Measurements from ENCODE around the gene RFLNA. TPM values are rescaled to one million over a fixed set of nuclear protein-coding genes. Genes with fewer than 3 reads are reported as not detected.

Gene RFLNA
- total RNA-seq, 1 donor from 2014 or later, result not detected

GRCh38 chr12:124356221-124356620, 61.3 kb downstream of the RFLNA start:
- Mint-ChIP-seq H3K4me3 (no peak overlapping the region), H3K36me3 (ENCODE audit: low read depth) (peaks cover 12% of the 10 kb centered on the region)

DNA sequence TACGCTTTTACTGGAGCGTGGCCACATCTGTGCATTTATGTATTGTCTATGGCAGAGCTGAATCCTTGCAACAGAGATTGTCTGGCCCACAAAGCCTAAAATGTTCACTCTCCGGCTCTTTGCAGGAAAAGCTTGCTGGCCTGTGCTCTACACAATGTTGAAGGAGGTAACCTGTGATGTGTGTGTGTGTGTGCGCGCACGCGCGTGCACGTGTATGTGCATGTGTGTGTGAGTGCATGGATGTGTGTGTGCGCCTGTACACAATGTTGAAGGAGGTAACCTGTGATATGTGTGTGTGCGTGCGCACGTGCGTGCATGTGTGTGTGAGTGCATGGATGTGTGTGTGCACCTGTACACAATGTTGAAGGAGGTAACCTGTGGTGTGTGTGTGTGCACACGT, 62.7 kb downstream of the RFLNA start:
- no peaks in the 10 kb centered on the region for H3K27me3 Mint-ChIP-seq (ENCODE audit: insufficient read depth)
- no peak overlapping the region for H3K27ac Mint-ChIP-seq
- H3K4me3 Mint-ChIP-seq, result no peak overlapping the region
- no peaks in the 10 kb centered on the region for H3K9me3 Mint-ChIP-seq
- H3K36me3 Mint-ChIP-seq (ENCODE audit: low read depth), result peaks cover 12% of the 10 kb centered on the region
- intact Hi-C loops (cut with micrococcal nuclease), result no loop called here
- H3K4me1 Mint-ChIP-seq (ENCODE audit: low read depth), result no peaks in the 10 kb centered on the region
- DNase-seq (ENCODE audit: low spot score), result no peak

More at GRCh38 chr12:124356221-124356620, 61.3 kb downstream of the RFLNA start:
- no peaks in the 10 kb centered on the region for H3K4me1 Mint-ChIP-seq (ENCODE audit: low read depth)
- intact Hi-C loops (cut with micrococcal nuclease), result no loop called here
- no peak overlapping the region for H3K27ac Mint-ChIP-seq
- no peaks in the 10 kb centered on the region for H3K27me3 Mint-ChIP-seq (ENCODE audit: insufficient read depth)
- no peaks in the 10 kb centered on the region for H3K9me3 Mint-ChIP-seq
- DNase-seq (ENCODE audit: low spot score), result no peak

DNA sequence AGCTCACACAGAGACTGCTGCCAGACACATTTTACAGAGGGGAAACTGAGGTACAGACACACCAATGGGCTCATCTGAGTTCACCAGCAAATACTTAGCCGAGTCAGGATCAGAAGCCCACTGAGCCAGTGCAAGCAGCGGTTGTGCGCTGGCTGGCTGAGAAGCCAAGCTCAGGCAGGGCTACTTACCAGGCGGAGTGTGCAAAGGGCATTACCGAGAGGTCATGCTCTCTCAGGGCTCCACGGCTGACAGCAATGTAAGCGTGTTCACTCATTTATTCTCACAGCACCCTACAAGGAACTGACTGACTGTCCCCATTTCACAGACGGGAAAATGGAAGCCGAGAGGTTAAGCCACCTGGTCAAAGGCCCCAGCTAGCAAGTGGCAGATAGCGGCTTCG, 63.7 kb downstream of the RFLNA start:
- no peak overlapping the region for H3K4me3 Mint-ChIP-seq
- no peaks in the 10 kb centered on the region for H3K27me3 Mint-ChIP-seq (ENCODE audit: insufficient read depth)
- no peaks in the 10 kb centered on the region for H3K9me3 Mint-ChIP-seq
- no peak overlapping the region for H3K27ac Mint-ChIP-seq
- H3K36me3 Mint-ChIP-seq (ENCODE audit: low read depth), result peaks cover 12% of the 10 kb centered on the region
- DNase-seq (ENCODE audit: low spot score), result no peak
- intact Hi-C loops (cut with micrococcal nuclease), result no loop called here
- H3K4me1 Mint-ChIP-seq (ENCODE audit: low read depth), result no peaks in the 10 kb centered on the region

- H3K9me3 Mint-ChIP-seq, result no peaks in the 10 kb centered on the region
- no peaks in the 10 kb centered on the region for H3K4me1 Mint-ChIP-seq (ENCODE audit: low read depth)
- intact Hi-C loops (cut with micrococcal nuclease), result no loop called here
- H3K27me3 Mint-ChIP-seq (ENCODE audit: insufficient read depth), result no peaks in the 10 kb centered on the region
- no peak for DNase-seq (ENCODE audit: low spot score)
- no peak overlapping the region for H3K4me3 Mint-ChIP-seq
- H3K36me3 Mint-ChIP-seq (ENCODE audit: low read depth), result peaks cover 12% of the 10 kb centered on the region
- H3K27ac Mint-ChIP-seq, result no peak overlapping the region
These were observed 65.0 kb downstream of the RFLNA start for GRCh38 chr12:124359671-124360581.

DNA sequence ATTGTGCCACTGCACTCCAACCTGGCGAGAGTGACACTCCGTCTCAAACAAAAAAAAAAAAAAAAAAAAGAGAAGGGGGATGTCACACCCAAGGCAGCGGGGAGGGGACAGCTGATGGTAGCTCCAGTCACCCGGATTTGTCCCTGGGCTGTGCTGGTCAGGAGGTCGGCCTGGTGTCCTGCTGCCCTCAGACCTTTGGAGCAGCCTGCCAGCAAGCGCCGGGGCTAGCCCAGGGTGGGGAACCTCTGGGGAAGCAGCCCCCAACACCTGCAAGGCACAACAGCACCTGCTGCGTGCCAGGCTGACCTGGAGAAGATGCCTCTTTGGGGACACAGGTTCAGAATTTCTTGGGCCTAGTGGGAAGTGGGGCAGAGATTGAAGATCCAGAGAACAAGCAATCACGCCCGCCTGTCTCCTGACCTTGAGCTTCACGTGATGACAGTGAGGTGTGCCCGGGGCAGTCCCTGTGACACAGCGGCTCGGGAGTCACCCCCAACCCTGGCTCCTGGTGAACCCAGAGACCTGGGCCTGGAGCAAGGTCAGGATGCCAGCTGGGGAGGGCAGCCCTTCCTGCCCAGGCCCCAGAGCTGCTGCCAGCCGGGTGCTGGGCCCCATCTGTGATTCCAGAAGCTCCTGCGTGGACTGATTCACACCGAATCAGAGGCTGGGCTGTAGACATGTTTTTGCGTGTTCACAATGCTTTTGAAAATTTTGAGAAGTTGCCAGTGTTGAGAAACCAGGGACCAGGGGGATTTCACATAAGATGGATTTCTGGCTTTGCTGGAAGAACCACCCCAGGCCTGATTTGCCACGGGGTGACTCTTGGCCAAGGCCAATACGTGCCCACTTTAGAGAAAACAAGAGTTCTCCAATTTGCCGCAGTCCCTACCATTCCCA, 66.4 kb downstream of the RFLNA start:
- no peak overlapping the region for H3K27ac Mint-ChIP-seq
- intact Hi-C loops (cut with micrococcal nuclease), result no loop called here
- no peaks in the 10 kb centered on the region for H3K27me3 Mint-ChIP-seq (ENCODE audit: insufficient read depth)
- no peak for DNase-seq (ENCODE audit: low spot score)
- no peaks in the 10 kb centered on the region for H3K4me1 Mint-ChIP-seq (ENCODE audit: low read depth)
- H3K9me3 Mint-ChIP-seq, result no peaks in the 10 kb centered on the region
- no peak overlapping the region for H3K4me3 Mint-ChIP-seq
- H3K36me3 Mint-ChIP-seq (ENCODE audit: low read depth), result peaks cover 12% of the 10 kb centered on the region

DNA sequence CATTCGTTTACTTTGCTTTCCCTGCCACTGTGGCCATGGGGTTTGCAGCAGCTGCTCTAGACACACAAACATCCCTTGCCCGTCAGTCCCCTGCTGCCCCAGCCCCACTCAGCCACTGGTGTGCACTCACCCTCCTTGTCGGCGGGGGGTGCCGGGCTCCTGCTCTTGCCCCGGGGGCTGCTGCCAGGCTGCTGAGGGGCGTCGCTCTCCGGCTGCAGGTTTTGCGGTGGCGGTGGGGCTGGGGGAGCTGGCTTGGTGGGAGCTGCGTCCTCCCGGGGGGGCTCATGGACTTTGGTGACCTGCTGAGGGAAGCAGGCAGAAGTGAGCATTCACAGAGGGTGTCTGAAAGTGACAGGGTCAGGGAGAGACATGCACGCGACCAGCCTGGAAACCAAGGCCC, 67.1 kb downstream of the RFLNA start:
- DNase-seq (ENCODE audit: low spot score), result no peak
- peaks cover 12% of the 10 kb centered on the region for H3K36me3 Mint-ChIP-seq (ENCODE audit: low read depth)

GRCh38 chr12:124363353-124363965, 68.6 kb downstream of the RFLNA start:
- intact Hi-C loops (cut with micrococcal nuclease), result no loop called here

More for the DNA sequence above, 67.1 kb downstream of the RFLNA start:
- Mint-ChIP-seq H3K4me1 (ENCODE audit: low read depth) (no peaks in the 10 kb centered on the region), H3K27ac (no peak overlapping the region), H3K9me3 (no peaks in the 10 kb centered on the region), H3K4me3 (no peak overlapping the region), H3K27me3 (ENCODE audit: insufficient read depth) (no peaks in the 10 kb centered on the region)
- intact Hi-C loops (cut with micrococcal nuclease), result no loop called here

DNA sequence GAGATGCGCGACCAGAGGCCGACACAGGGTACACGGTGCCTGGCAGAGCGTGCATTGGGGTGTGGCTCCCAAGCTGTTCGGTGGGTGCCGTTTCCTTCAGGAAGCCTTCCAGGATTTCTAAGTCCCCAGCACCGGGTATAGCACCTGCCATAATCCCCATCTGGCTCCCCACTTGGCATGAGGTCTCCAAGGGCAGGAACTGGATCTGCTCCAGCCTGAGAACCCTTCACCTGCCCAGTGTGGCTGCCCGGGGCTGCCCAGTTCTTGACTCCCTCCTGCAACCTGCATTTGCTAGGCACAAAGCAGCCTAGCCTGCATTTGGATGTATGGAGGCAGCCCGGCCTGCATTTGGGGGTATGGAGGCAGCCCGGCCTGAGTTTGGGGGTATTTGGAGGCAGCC, 69.7 kb downstream of the RFLNA start:
- Mint-ChIP-seq H3K36me3 (ENCODE audit: low read depth) (no peaks in the 10 kb centered on the region), H3K4me3 (no peak overlapping the region), H3K27me3 (ENCODE audit: insufficient read depth) (no peaks in the 10 kb centered on the region), H3K9me3 (no peaks in the 10 kb centered on the region), H3K4me1 (ENCODE audit: low read depth) (no peaks in the 10 kb centered on the region), H3K27ac (no peak overlapping the region)
- intact Hi-C loops (cut with micrococcal nuclease), result no loop called here
- no peak for DNase-seq (ENCODE audit: low spot score)

More at GRCh38 chr12:124363353-124363965, 68.6 kb downstream of the RFLNA start:
- H3K27ac Mint-ChIP-seq, result no peak overlapping the region
- no peak overlapping the region for H3K4me3 Mint-ChIP-seq
- H3K27me3 Mint-ChIP-seq (ENCODE audit: insufficient read depth), result no peaks in the 10 kb centered on the region
- H3K36me3 Mint-ChIP-seq (ENCODE audit: low read depth), result peaks cover 2% of the 10 kb centered on the region
- DNase-seq (ENCODE audit: low spot score), result no peak
- no peaks in the 10 kb centered on the region for H3K4me1 Mint-ChIP-seq (ENCODE audit: low read depth)
- H3K9me3 Mint-ChIP-seq, result no peaks in the 10 kb centered on the region
